Lower lobe of right lung (tissue), 2 donors: Measurements from ENCODE around the gene TMPRSS13. TPM values are rescaled to one million over a fixed set of nuclear protein-coding genes. Genes with fewer than 3 reads are reported as not detected.

ENCODE experiments used
- ATAC-seq, 2 donors: fragments of 200-7000 bp; cut with Tn5 transposase; one replicate each; pipeline ENCODE4 v1.9.1; 2020 to 2022; ENCODE audit warnings: mild to moderate bottlenecking in 2 of 2, moderate library complexity in 2 of 2
- DNase-seq: peaks from one replicate; pipeline ENCODE4 v3.0.0-alpha.2; 2020
- H3K27ac ChIP-seq: fragments of 200-600 bp; one replicate; pipeline ENCODE4 v1.8.0; 2022
- H3K27me3 ChIP-seq: fragments of 200-600 bp; one replicate; pipeline ENCODE4 v1.8.0; 2022; ENCODE audit warnings: low read depth
- H3K36me3 ChIP-seq: fragments of 200-600 bp; one replicate; pipeline ENCODE4 v1.8.0; 2022; ENCODE audit warnings: mild to moderate bottlenecking
- H3K4me1 ChIP-seq: fragments of 200-600 bp; one replicate; pipeline ENCODE4 v1.8.0; 2022
- H3K4me3 ChIP-seq: fragments of 200-600 bp; one replicate; pipeline ENCODE4 v1.8.0; 2022; ENCODE audit warnings: mild to moderate bottlenecking
- H3K9me3 ChIP-seq: fragments of 200-600 bp; one replicate; pipeline ENCODE4 v1.8.0; 2022
- CTCF ChIP-seq: fragments of 200-600 bp; IDR thresholded peaks from one replicate; pipeline ENCODE4 v1.8.0; 2022; ENCODE audit warnings: antibody characterized with exemption, mild to moderate bottlenecking
- intact Hi-C: fragments of 100-400 bp; cut with DNase I; formaldehyde crosslinking; loops from one replicate; pipeline ENCODE4 v1.11.0; 2022
- total RNA-seq: library from RNA; stranded (reverse); fragmentation: NEBNext Ultra II Directional; extraction: Animal tissue kit (Norgen Biotek cat#: 25700); gene quantifications from one replicate; pipeline ENCODE4 v1.2.1, GENCODE V29; 2021
- donor health status: DM: no; HTN: yes; CAD: no; lungs with severe emphysema.

Gene TMPRSS13
- total RNA-seq, 1 donor from 2014 or later, result 7.0 TPM

GRCh38 chr11:117881217-117881616 lies 48.0 kb downstream of the TMPRSS13 start:
- no peak for DNase-seq
- Histone ChIP-seq H3K27ac (no peak overlapping the region), H3K9me3 (no peaks in the 10 kb centered on the region), H3K36me3 (no peaks in the 10 kb centered on the region), H3K4me1 (peaks cover 35% of the 10 kb centered on the region), H3K27me3 (peaks cover 26% of the 10 kb centered on the region), H3K4me3 (no peak overlapping the region)
- ATAC-seq, result no peak
- no peak for TF ChIP-seq CTCF
- intact Hi-C loops, result no loop called here

- H3K27me3 ChIP-seq, result peaks cover 39% of the 10 kb centered on the region
- peaks cover 36% of the 10 kb centered on the region for H3K4me1 ChIP-seq
- H3K4me3 ChIP-seq, result no peak overlapping the region
- no peak for TF ChIP-seq CTCF
- ATAC-seq (no peak), DNase-seq (no peak)
- no peak overlapping the region for H3K27ac ChIP-seq
- H3K9me3 ChIP-seq, result no peaks in the 10 kb centered on the region
- H3K36me3 ChIP-seq, result no peaks in the 10 kb centered on the region
- intact Hi-C loops, result no loop called here
Measured at GRCh38 chr11:117879516-117880480, 49.4 kb downstream of the TMPRSS13 start.

DNA sequence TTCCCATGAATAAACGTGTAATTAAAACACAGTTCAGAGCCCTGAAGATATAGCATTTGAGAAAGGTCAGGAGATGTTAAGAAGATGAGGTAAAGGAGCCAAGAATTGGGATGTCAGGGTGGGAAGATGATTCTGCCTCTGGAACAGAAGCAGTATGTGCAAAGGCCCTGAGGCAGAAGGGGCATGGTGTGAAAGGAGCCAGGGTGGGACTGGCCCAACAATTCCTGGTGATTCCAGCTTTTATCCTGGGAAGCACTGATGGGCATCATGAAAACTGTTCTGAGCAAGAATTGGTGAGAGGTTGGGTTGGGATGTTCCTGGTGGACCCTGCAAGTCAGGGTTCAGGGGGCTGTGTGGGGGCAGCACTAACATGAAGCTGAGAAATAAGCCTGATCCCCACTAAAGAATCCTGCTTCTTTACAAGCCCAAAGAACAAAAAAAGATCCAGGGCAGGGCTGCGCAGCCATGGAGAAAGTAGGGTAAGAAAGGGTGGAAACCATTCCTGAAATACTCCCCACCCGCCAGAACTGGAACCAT lies 50.2 kb downstream of the TMPRSS13 start:
- Histone ChIP-seq H3K27ac (no peak overlapping the region), H3K4me1 (peaks cover 44% of the 10 kb centered on the region), H3K9me3 (no peaks in the 10 kb centered on the region), H3K36me3 (no peaks in the 10 kb centered on the region), H3K4me3 (no peak overlapping the region), H3K27me3 (peaks cover 42% of the 10 kb centered on the region)
- intact Hi-C loops, result no loop called here
- no peak for TF ChIP-seq CTCF
- ATAC-seq (no peak), DNase-seq (no peak)

DNA sequence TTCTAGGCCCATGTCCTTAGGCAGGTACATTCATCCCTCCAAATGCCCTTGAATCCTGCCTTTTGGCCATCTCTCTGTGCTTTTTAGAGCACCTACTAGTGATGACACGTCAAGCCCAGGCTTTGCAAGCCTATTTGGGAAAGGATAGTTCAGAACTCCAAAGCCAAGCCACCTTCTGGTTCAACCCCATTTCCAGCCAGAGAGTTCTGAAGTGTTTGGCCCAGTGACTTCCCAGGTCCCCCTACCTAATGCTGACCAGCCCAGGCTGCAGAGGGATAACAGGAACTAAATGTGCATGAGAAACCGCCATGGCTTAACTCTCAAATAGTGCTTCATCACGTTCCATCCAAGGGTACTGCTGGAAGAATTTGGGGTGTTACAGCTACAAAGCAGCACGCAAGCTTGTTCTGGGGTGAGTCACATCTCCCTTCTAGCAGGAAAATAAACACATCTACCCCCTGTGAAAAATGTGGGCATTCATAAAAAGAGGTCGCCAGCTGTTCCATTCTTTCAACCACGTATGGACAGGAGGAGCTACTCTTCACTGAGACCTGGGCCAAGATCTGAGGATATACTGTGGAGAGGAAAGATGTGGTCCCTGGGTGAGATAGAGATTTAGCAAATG lies 50.8 kb downstream of the TMPRSS13 start:
- intact Hi-C loops, result no loop called here
- no peaks in the 10 kb centered on the region for H3K9me3 ChIP-seq
- H3K27ac ChIP-seq, result no peak overlapping the region
- TF ChIP-seq CTCF, result no peak
- ATAC-seq (no peak), DNase-seq (no peak)
- peaks cover 50% of the 10 kb centered on the region for H3K4me1 ChIP-seq
- no peak overlapping the region for H3K4me3 ChIP-seq
- H3K27me3 ChIP-seq, result peaks cover 42% of the 10 kb centered on the region
- no peaks in the 10 kb centered on the region for H3K36me3 ChIP-seq

- Histone ChIP-seq H3K4me3 (peak overlapping the region; percentile 65), H3K36me3 (no peaks in the 10 kb centered on the region), H3K9me3 (no peaks in the 10 kb centered on the region), H3K27me3 (peaks cover 48% of the 10 kb centered on the region), H3K27ac (peak overlapping the region; percentile 60), H3K4me1 (peaks cover 52% of the 10 kb centered on the region)
- no peak for ATAC-seq
- TF ChIP-seq CTCF, result no peak
- intact Hi-C loops, result no loop called here
- no peak for DNase-seq
Measured at GRCh38 chr11:117877120-117877784, 52.0 kb downstream of the TMPRSS13 start.
